HepG2 (cell line): ENCODE data around the gene TENM3. TPM values are rescaled to one million over a fixed set of nuclear protein-coding genes. Genes with fewer than 3 reads are reported as not detected.

Experiments used
- ATAC-seq: fragments of 200-7000 bp; cut with Tn5 transposase; 3 replicates; pipeline ENCODE4 v1.9.1; 2020; ENCODE audit warnings: mild to moderate bottlenecking, moderate library complexity
- BruUV-seq: library from RNA; stranded (reverse); fragments of 400-500 nt; replicated peaks from 2 replicates; lab custom pipeline; 2021; lab: Mats Ljungman, UMichigan
- CTCF ChIA-PET: fragments of 300-600 bp; formaldehyde crosslinking; extraction: SDS; loops from one replicate; lab custom pipeline; 2021; ENCODE audit warnings: low total read pairs, inconsistent platforms, low intra/inter-chr PET ratio; lab: Yijun Ruan, JAX
- POLR2A ChIA-PET: fragments of 350-600 bp; sonication (Branson Sonifier 250); formaldehyde crosslinking; loops from one replicate; lab custom pipeline; 2020; ENCODE audit warnings: antibody characterized with exemption, inconsistent platforms; lab: Yijun Ruan, JAX
- DNase-seq: peaks from one replicate; pipeline ENCODE4 v3.0.0-alpha.2; 2015; ENCODE audit warnings: low spot score
- FAIRE-seq: peaks from 3 replicates; lab custom pipeline; 2011; peaks lifted over from hg19 to GRCh38; lab: Jason Lieb, UNC
- H2AFZ ChIP-seq: one replicate; pipeline ENCODE4 v1.6.1; 2011; ENCODE audit warnings: low read length, inconsistent platforms
- H3K27ac ChIP-seq: fragments of 300-600 bp; 3 replicates; pipeline ENCODE4 v1.8.0; 2011; ENCODE audit warnings: mixed run types, mild to moderate bottlenecking, mixed read lengths, low read length, inconsistent platforms; ENCODE audit not compliant: insufficient read depth; ENCODE audit errors: extremely low read length
- H3K27me3 ChIP-seq, 2 experiments: fragments of 200-600 bp in 1 of 2; 2 replicates in 1 of 2; 3 replicates in 1 of 2; pipeline versions ENCODE4 v1.6.0 to v1.8.0; 2011; ENCODE audit warnings: low read length in 2 of 2, mild to moderate bottlenecking in 2 of 2, moderate library complexity in 2 of 2, inconsistent platforms in 1 of 2; ENCODE audit not compliant: insufficient read depth in 2 of 2, control insufficient read depth in 1 of 2
- H3K36me3 ChIP-seq, 2 experiments: fragments of 200-600 bp in 1 of 2; replicated peaks in 1 of 2; 2 replicates in 1 of 2; 3 replicates in 1 of 2; pipeline versions ENCODE4 v1.5.1 to v1.8.0; 2011; ENCODE audit warnings: low read length in 2 of 2, inconsistent platforms in 1 of 2; ENCODE audit not compliant: insufficient read depth in 2 of 2, control insufficient read depth in 1 of 2
- H3K4me1 ChIP-seq: 2 replicates; pipeline ENCODE4 v1.5.1; 2012; ENCODE audit warnings: low read length, inconsistent platforms; ENCODE audit not compliant: insufficient read depth
- H3K4me2 ChIP-seq: 2 replicates; pipeline ENCODE4 v1.6.0; 2011; ENCODE audit warnings: low read depth, low read length, inconsistent platforms
- H3K4me3 ChIP-seq, 3 experiments: fragments of 200-600 bp in 1 of 3; sonication (generic), shearing (Covaris generic) in 1 of 3; replicated peaks in 1 of 3; 2 replicates each; pipeline ENCODE4 v1.5.1; 2011 to 2016; ENCODE audit warnings: low read length in 3 of 3, inconsistent platforms in 2 of 3, low read depth in 2 of 3, mild to moderate bottlenecking in 2 of 3, control low read depth in 1 of 3, mixed read lengths in 1 of 3; ENCODE audit not compliant: insufficient read depth in 1 of 3
- H3K79me2 ChIP-seq: one replicate; pipeline ENCODE4 v1.6.1; 2011; ENCODE audit warnings: low read length, inconsistent platforms; ENCODE audit not compliant: insufficient read depth
- H3K9ac ChIP-seq: 2 replicates; pipeline ENCODE4 v1.6.0; 2011; ENCODE audit warnings: mild to moderate bottlenecking, low read depth, low read length, inconsistent platforms; ENCODE audit not compliant: insufficient read depth
- H3K9me3 ChIP-seq: 2 replicates; pipeline ENCODE4 v1.5.1; 2012; ENCODE audit warnings: mild to moderate bottlenecking, low read length
- H4K20me1 ChIP-seq: 2 replicates; pipeline ENCODE4 v1.6.0; 2011; ENCODE audit warnings: inconsistent platforms, mild to moderate bottlenecking, low read length, moderate library complexity; ENCODE audit not compliant: insufficient read depth
- GATA4 ChIP-seq: sonication (generic); IDR thresholded peaks from 2 replicates; pipeline ENCODE4 v1.6.1; 2016; ENCODE audit warnings: antibody characterized with exemption, low read depth, borderline replicate concordance
- PAF1 ChIP-seq: IDR thresholded peaks from 2 replicates; pipeline ENCODE4 v1.6.1; 2016; ENCODE audit warnings: missing genetic modification reagents, missing compliant biosample characterization
- PBX3 ChIP-seq: sonication (generic); formaldehyde crosslinking; IDR thresholded peaks from 2 replicates; pipeline ENCODE4 v1.8.1; 2023; ENCODE audit warnings: missing genetic modification reagents, inconsistent platforms, borderline replicate concordance
- POLR2AphosphoS2 ChIP-seq: IDR thresholded peaks from 2 replicates; pipeline ENCODE4 v1.6.1; 2011; ENCODE audit warnings: low read depth, low read length, improper control_type of control experiment
- RFX1 ChIP-seq: fragments of 450-650 bp; IDR thresholded peaks from 2 replicates; pipeline ENCODE4 v1.6.1; 2017
- STAT6 ChIP-seq: sonication (generic); formaldehyde crosslinking; IDR thresholded peaks from 2 replicates; pipeline ENCODE4 v1.4.0; 2020; ENCODE audit warnings: missing genetic modification reagents, mild to moderate bottlenecking, borderline replicate concordance
- TBP ChIP-seq: sonication (generic); formaldehyde crosslinking; IDR thresholded peaks from 2 replicates; pipeline ENCODE4 v1.5.0; 2020; ENCODE audit warnings: missing genetic modification reagents
- ZKSCAN1 ChIP-seq: fragments of 150-350 bp; IDR thresholded peaks from 2 replicates; pipeline ENCODE4 v1.6.1; 2014; ENCODE audit warnings: low read length
- ZNF607 ChIP-seq: sonication (generic); formaldehyde crosslinking; IDR thresholded peaks from 2 replicates; pipeline ENCODE4 v1.5.1; 2020; ENCODE audit warnings: missing genetic modification reagents, mild to moderate bottlenecking, borderline replicate concordance
- WGBS: methylation state at CpG from one replicate; pipeline ENCODE4 v1.1.6; 2017; ENCODE audit warnings: low lambda C conversion rate; 5-methylcytosine and 5-hydroxymethylcytosine counted together
- in situ Hi-C: cut with HindIII; loops from 2 replicates; pipeline ENCODE4 v1.10.0; 2017; ENCODE audit warnings: low pct_unique_long_range_greater_than_20kb; ENCODE audit not compliant: extremely low pct_ligation_motif_present
- intact Hi-C: fragments of 100-400 bp; cut with micrococcal nuclease; formaldehyde crosslinking; loops from one replicate; pipeline ENCODE4 v1.10.0; 2022; ENCODE audit not compliant: unreplicated experiment
- polyA plus RNA-seq, 8 experiments: library from polyadenylated mRNA; depleted of rRNA in 3 of 8; stranded (reverse) in 7 of 8; unstranded in 1 of 8; fragments of >200 nt; fragmentation: Illumina TruSeq in 4 of 8; extraction: Trizol in 4 of 8; gene quantifications; 2 replicates each; pipeline versions ENCODE4 v1.2.1 to v1.2.3, GENCODE V29; 2011 to 2016; ENCODE audit warnings: low read depth in 4 of 8, missing spikeins in 1 of 8, mixed read lengths in 1 of 8; ENCODE audit not compliant: insufficient read depth in 1 of 8
- total RNA-seq, 5 experiments: library from RNA; depleted of rRNA; stranded (reverse); fragments of >200 nt; fragmentation: Illumina TruSeq; extraction: Trizol; gene quantifications; 2 replicates each; pipeline ENCODE4 v1.2.3, GENCODE V29; 2016; ENCODE audit warnings: low read depth in 1 of 5

The TENM3 gene
- total and polyA plus RNA-seq, 2 of the 13 experiments (the other 11 are each of a cell fraction or from before 2014, with no cell fraction given) = 0.04 TPM; not detected in 1

GRCh38 chr4:182845618-182846017, 602.4 kb downstream of the TENM3 start:
- FAIRE-seq (no peak), DNase-seq (no peak), ATAC-seq (no peak)
- no peaks in the 10 kb centered on the region for H3K4me1 ChIP-seq
- peaks cover 0 to 34% of the 10 kb centered on the region in 2 experiments; a peak in 3 of 5 replicates for H3K27me3 ChIP-seq
- no peak overlapping the region for H3K27ac ChIP-seq
- no peaks in the 10 kb centered on the region for H3K36me3 ChIP-seq
- in situ Hi-C loops (no loop called here), intact Hi-C loops (no loop called here)
- H3K4me2 ChIP-seq = no peak overlapping the region
- H3K79me2 ChIP-seq = no peaks in the 10 kb centered on the region
- no TSS peak for BruUV-seq
- ChIA-PET POLR2A (no interaction called here), CTCF (no interaction called here)
- H3K4me3 ChIP-seq = no peak overlapping the region
- H2AFZ ChIP-seq = no peak overlapping the region
- H3K9me3 ChIP-seq = no peaks in the 10 kb centered on the region
- TF ChIP-seq POLR2AphosphoS2 (no peak), ZNF607 (no peak), TBP (no peak), GATA4 (no peak), PBX3 (CRISPR knock-in tag) (no peak), RFX1 (no peak), STAT6 (CRISPR knock-in tag) (no peak), ZKSCAN1 (no peak), PAF1 (no peak)
- no peaks in the 10 kb centered on the region for H4K20me1 ChIP-seq
- 65% methylated on average over 3 of the region's 6 CpGs for WGBS
- H3K9ac ChIP-seq = no peak overlapping the region
